ENCODE results near the gene HSDL2. TPM values are rescaled to one million over a fixed set of nuclear protein-coding genes. Genes with fewer than 3 reads are reported as not detected.
A peak's percentile ranks its signal among the peaks of the same experiment; 100 is the strongest.

Gene HSDL2
- total RNA-seq, 1 experiment from 2014 or later = 37.0 TPM

- peak; percentile 76 for ATAC-seq
- Histone ChIP-seq H4K20me1 (ENCODE audit: low read length) (no peaks in the 10 kb centered on the region), H3K9me3 (ENCODE audit: low read length) (no peaks in the 10 kb centered on the region), H3K4me1 (ENCODE audit: insufficient read depth, low read length) (peaks cover 14% of the 10 kb centered on the region), H3K4me3 (ENCODE audit: low read length) (peak overlapping the region; percentile 82), H3K9me2 (replicated peaks; ENCODE audit: low read length) (no peaks in the 10 kb centered on the region), H3K4me2 (ENCODE audit: low read length) (peak overlapping the region; percentile 92), H3K27ac (ENCODE audit: low read length) (no peak overlapping the region), H3K36me3 (ENCODE audit: low read depth, low read length) (no peaks in the 10 kb centered on the region), H3K27me3 (ENCODE audit: low read length) (no peaks in the 10 kb centered on the region), H3K79me2 (ENCODE audit: low read length) (peaks cover 39% of the 10 kb centered on the region), H2AFZ (ENCODE audit: low read length) (peak overlapping the region; percentile 84), H3F3A (ENCODE audit: low read length, unreplicated experiment) (no peaks in the 10 kb centered on the region), H3K9ac (ENCODE audit: low read length) (peak overlapping the region; percentile 41; the same call in 1 of the 2 replicates)
- ChIA-PET POLR2A (ENCODE audit: unreplicated experiment) (no interaction called here), CTCF (no interaction called here)
- no TSS peak for BruUV-seq (replicated peaks)
- TF ChIP-seq EZH2phosphoT487 (IDR thresholded peaks at IDR 0.05; ENCODE audit: borderline replicate concordance, low read length) = no peak
- no peak for TF ChIP-seq CTCF (conservative IDR thresholded peaks at IDR 0.05; ENCODE audit: low read depth, low read length)
- TF ChIP-seq EZH2 (IDR thresholded peaks at IDR 0.05; ENCODE audit: low read length, unreplicated experiment) = no peak
- intact Hi-C loops (cut with micrococcal nuclease) = loop anchor here (2.0 to 10.0 kb wide), 3 partner anchors 102 to 220 kb away; partner anchors contain the start of gene HSDL2
- peak; percentile 42 for DNase-seq
Measured at GRCh38 chr9:112487008-112487798, 107.3 kb downstream of the HSDL2 start.

GRCh38 chr9:112487799-112488340 lies 108.0 kb downstream of the HSDL2 start:
- H3K9ac ChIP-seq (ENCODE audit: low read length) = peak overlapping the region; percentile 41; the same call in 1 of the 2 replicates
- H3F3A ChIP-seq (ENCODE audit: low read length, unreplicated experiment) = no peaks in the 10 kb centered on the region
- ATAC-seq = no peak
- TF ChIP-seq EZH2phosphoT487 (IDR thresholded peaks at IDR 0.05; ENCODE audit: borderline replicate concordance, low read length) (no peak), EZH2 (IDR thresholded peaks at IDR 0.05; ENCODE audit: low read length, unreplicated experiment) (no peak), CTCF (conservative IDR thresholded peaks at IDR 0.05; ENCODE audit: low read depth, low read length) (no peak)
- ChIA-PET POLR2A (ENCODE audit: unreplicated experiment) (interaction anchor here (0.6 kb wide), 1 partner anchor 453 kb away, joined by 5 read pairs; no protein-coding TSS in a partner anchor), CTCF (no interaction called here)
- peaks cover 39% of the 10 kb centered on the region for H3K79me2 ChIP-seq (ENCODE audit: low read length)
- H2AFZ ChIP-seq (ENCODE audit: low read length) = peak overlapping the region; percentile 84
- no peaks in the 10 kb centered on the region for H3K9me3 ChIP-seq (ENCODE audit: low read length)
- no peak overlapping the region for H3K27ac ChIP-seq (ENCODE audit: low read length)
- H3K27me3 ChIP-seq (ENCODE audit: low read length) = no peaks in the 10 kb centered on the region
- intact Hi-C loops (cut with micrococcal nuclease) = loop anchor here (2.0 to 10.0 kb wide), 3 partner anchors 103 to 219 kb away; partner anchors contain the start of gene HSDL2
- H4K20me1 ChIP-seq (ENCODE audit: low read length) = no peaks in the 10 kb centered on the region
- DNase-seq = peak; percentile 5
- BruUV-seq (replicated peaks) = TSS peak; percentile 41
- H3K36me3 ChIP-seq (ENCODE audit: low read depth, low read length) = peaks cover 1% of the 10 kb centered on the region; the same call in 1 of the 2 replicates
- H3K4me2 ChIP-seq (ENCODE audit: low read length) = peak overlapping the region; percentile 92
- H3K9me2 ChIP-seq (replicated peaks; ENCODE audit: low read length) = no peaks in the 10 kb centered on the region
- H3K4me3 ChIP-seq (ENCODE audit: low read length) = peak overlapping the region; percentile 82
- peaks cover 14% of the 10 kb centered on the region for H3K4me1 ChIP-seq (ENCODE audit: insufficient read depth, low read length)

Measured in PC-3 (cell line).